SJCRH30 (cell line): ENCODE measurements around the gene SCYGR8. TPM values are rescaled to one million over a fixed set of nuclear protein-coding genes. Genes with fewer than 3 reads are reported as not detected.

Experiments
- DNase-seq, 2 experiments: peaks; one replicate each; pipeline ENCODE4 v3.0.0-alpha.2; 2015 to 2020
- H3K27ac ChIP-seq: fragments of 250-450 bp; sonication (Bioruptor Pico); 2 replicates; pipeline ENCODE4 v1.5.1; 2020; ENCODE audit warnings: mild to moderate bottlenecking, moderate library complexity
- H3K27me3 ChIP-seq: fragments of 250-450 bp; sonication (Bioruptor Pico); 2 replicates; pipeline ENCODE4 v1.5.1; 2020; ENCODE audit warnings: mild to moderate bottlenecking, moderate library complexity
- H3K36me3 ChIP-seq: fragments of 250-450 bp; sonication (Bioruptor Pico); 2 replicates; pipeline ENCODE4 v1.5.1; 2020; ENCODE audit warnings: mild to moderate bottlenecking, moderate library complexity
- H3K4me1 ChIP-seq: fragments of 250-450 bp; sonication (Bioruptor Pico); 2 replicates; pipeline ENCODE4 v1.5.1; 2020; ENCODE audit warnings: mild to moderate bottlenecking, moderate library complexity
- H3K4me3 ChIP-seq: fragments of 250-450 bp; sonication (Bioruptor Pico); 2 replicates; pipeline ENCODE4 v1.5.1; 2020; ENCODE audit warnings: mild to moderate bottlenecking, moderate library complexity
- H3K9me3 ChIP-seq: fragments of 250-450 bp; sonication (Bioruptor Pico); replicated peaks from 2 replicates; pipeline ENCODE4 v1.5.1; 2020; ENCODE audit warnings: mild to moderate bottlenecking, moderate library complexity
- total RNA-seq: library from RNA; depleted of rRNA; stranded (reverse); fragments of >200 nt; shearing (Covaris generic); gene quantifications from 2 replicates; pipeline ENCODE4 v1.2.3, GENCODE V29; 2014; rRNA removed

Gene SCYGR8
- total RNA-seq, 1 experiment from 2014 or later = not detected

- Histone ChIP-seq H3K4me1 (no peaks in the 10 kb centered on the region; the same call in 1 of the 2 replicates), H3K4me3 (no peak overlapping the region), H3K9me3 (no peaks in the 10 kb centered on the region), H3K27me3 (no peaks in the 10 kb centered on the region), H3K27ac (no peak overlapping the region), H3K36me3 (no peaks in the 10 kb centered on the region)
- no peak for DNase-seq
These were observed 29.5 kb downstream of the SCYGR8 start for GRCh38 chr2:227774895-227775842.

GRCh38 chr2:227780981-227781615 lies 35.4 kb downstream of the SCYGR8 start:
- Histone ChIP-seq H3K27ac (no peak overlapping the region), H3K4me3 (no peak overlapping the region), H3K9me3 (no peaks in the 10 kb centered on the region), H3K27me3 (peaks cover 5% of the 10 kb centered on the region), H3K36me3 (no peaks in the 10 kb centered on the region), H3K4me1 (no peaks in the 10 kb centered on the region)
- DNase-seq = no peak

GRCh38 chr2:227781841-227782240 lies 36.1 kb downstream of the SCYGR8 start:
- H3K9me3 ChIP-seq = no peaks in the 10 kb centered on the region
- no peak for DNase-seq

GRCh38 chr2:227782804-227783203 lies 37.1 kb downstream of the SCYGR8 start:
- no peak for DNase-seq
- Histone ChIP-seq H3K27ac (no peak overlapping the region), H3K9me3 (no peaks in the 10 kb centered on the region; the same call in 1 of the 2 replicates), H3K4me3 (no peak overlapping the region), H3K4me1 (no peaks in the 10 kb centered on the region), H3K27me3 (peaks cover 11% of the 10 kb centered on the region), H3K36me3 (no peaks in the 10 kb centered on the region)

More at GRCh38 chr2:227781841-227782240, 36.1 kb downstream of the SCYGR8 start:
- Histone ChIP-seq H3K4me3 (no peak overlapping the region), H3K36me3 (no peaks in the 10 kb centered on the region), H3K4me1 (no peaks in the 10 kb centered on the region), H3K27me3 (peaks cover 11% of the 10 kb centered on the region), H3K27ac (no peak overlapping the region)

GRCh38 chr2:227783404-227784138 lies 37.9 kb downstream of the SCYGR8 start:
- H3K36me3 ChIP-seq = no peaks in the 10 kb centered on the region
- H3K9me3 ChIP-seq = no peaks in the 10 kb centered on the region; the same call in 1 of the 2 replicates
- no peak for DNase-seq

GRCh38 chr2:227785293-227785692 lies 39.6 kb downstream of the SCYGR8 start:
- Histone ChIP-seq H3K4me3 (no peak overlapping the region), H3K27me3 (peaks cover 11% of the 10 kb centered on the region), H3K4me1 (peaks cover 7% of the 10 kb centered on the region), H3K36me3 (no peaks in the 10 kb centered on the region), H3K9me3 (no peaks in the 10 kb centered on the region; the same call in 1 of the 2 replicates), H3K27ac (no peak overlapping the region)
- no peak for DNase-seq

More at GRCh38 chr2:227783404-227784138, 37.9 kb downstream of the SCYGR8 start:
- H3K27ac ChIP-seq = no peak overlapping the region
- H3K27me3 ChIP-seq = peaks cover 11% of the 10 kb centered on the region
- no peak overlapping the region for H3K4me3 ChIP-seq
- no peaks in the 10 kb centered on the region for H3K4me1 ChIP-seq

- peaks cover 7% of the 10 kb centered on the region for H3K4me1 ChIP-seq
- H3K4me3 ChIP-seq = no peak overlapping the region
- peaks cover 11% of the 10 kb centered on the region for H3K27me3 ChIP-seq
- no peak for DNase-seq
- H3K27ac ChIP-seq = no peak overlapping the region
- no peaks in the 10 kb centered on the region for H3K36me3 ChIP-seq
- H3K9me3 ChIP-seq = no peaks in the 10 kb centered on the region; the same call in 1 of the 2 replicates
These were observed 42.9 kb downstream of the SCYGR8 start for GRCh38 chr2:227788561-227789018.

GRCh38 chr2:227789803-227790202 lies 44.1 kb downstream of the SCYGR8 start:
- Histone ChIP-seq H3K27me3 (peaks cover 11% of the 10 kb centered on the region), H3K9me3 (no peaks in the 10 kb centered on the region; the same call in 1 of the 2 replicates), H3K36me3 (no peaks in the 10 kb centered on the region), H3K4me3 (no peak overlapping the region), H3K27ac (no peak overlapping the region), H3K4me1 (peaks cover 7% of the 10 kb centered on the region)
- DNase-seq = no peak

GRCh38 chr2:227793148-227793712 lies 47.5 kb downstream of the SCYGR8 start:
- no peaks in the 10 kb centered on the region for H3K27me3 ChIP-seq
- H3K4me1 ChIP-seq = peaks cover 7% of the 10 kb centered on the region
- H3K9me3 ChIP-seq = no peaks in the 10 kb centered on the region
- no peak overlapping the region for H3K4me3 ChIP-seq
- no peaks in the 10 kb centered on the region for H3K36me3 ChIP-seq
- no peak overlapping the region for H3K27ac ChIP-seq
- DNase-seq = no peak

Other genes starting within 250 kb of the SCYGR8 start
- not detected in 2 replicates for gene SCYGR2, start 147.0 kb upstream of the SCYGR8 start, total RNA-seq
- not detected in 2 replicates for gene SCYGR3, start 131.1 kb upstream of the SCYGR8 start, total RNA-seq
- gene SCYGR4, start 128.4 kb upstream of the SCYGR8 start, total RNA-seq = not detected in 2 replicates
- gene SCYGR5, start 79.1 kb upstream of the SCYGR8 start, total RNA-seq = not detected in 2 replicates
- not detected in 2 replicates for gene SLC19A3, start 27.9 kb upstream of the SCYGR8 start, total RNA-seq
- gene SCYGR6, start 21.1 kb upstream of the SCYGR8 start, total RNA-seq = not detected in 2 replicates
- gene SCYGR7, start 17.6 kb upstream of the SCYGR8 start, total RNA-seq = not detected in 2 replicates
- gene CCL20, start 67.9 kb downstream of the SCYGR8 start, total RNA-seq = 4.2 and 4.3 TPM in 2 replicates
- gene DAW1, start 125.7 kb downstream of the SCYGR8 start, total RNA-seq = 0.08 TPM in 1 of 2 replicates, not detected in the other